Measurements from ENCODE around the gene TMEM52B.

GRCh38 chr12:10196210-10196609 lies 17.4 kb downstream of the TMEM52B start:
- TF ChIP-seq CTCF (tag by site-specific recombination; IDR thresholded peaks at IDR 0.05) (no peak), ZNF221 (tag by site-specific recombination; IDR thresholded peaks at IDR 0.05; ENCODE audit: borderline replicate concordance) (no peak), ZNF391 (tag by site-specific recombination; IDR thresholded peaks at IDR 0.05; ENCODE audit: borderline replicate concordance, low read depth) (no peak), YY1 (tag by site-specific recombination; IDR thresholded peaks at IDR 0.05) (no peak), ZNF266 (tag by site-specific recombination; IDR thresholded peaks at IDR 0.05; ENCODE audit: low read depth) (no peak), ATF2 (tag by site-specific recombination; IDR thresholded peaks at IDR 0.05; ENCODE audit: low read depth) (no peak), ZNF558 (tag by site-specific recombination; IDR thresholded peaks at IDR 0.05) (no peak), HIC1 (tag by site-specific recombination; IDR thresholded peaks at IDR 0.05) (no peak), ZNF140 (tag by site-specific recombination; IDR thresholded peaks at IDR 0.05) (no peak)

All from HEK293 (cell line).